GM21423 (cell line): ENCODE data around the gene DFFB.
"Not testable (repeated sequence)": the region's sequence is repeated elsewhere in the genome, so short reads cannot be mapped to it uniquely, and the experiment has no call there.

Experiments
- ATAC-seq: cut with Tn5 transposase; IDR thresholded peaks from one replicate; pipeline ENCODE4 v1.9.1; 2021; ENCODE audit warnings: mild to moderate bottlenecking, moderate library complexity; ENCODE audit not compliant: unreplicated experiment

The DFFB gene

DNA sequence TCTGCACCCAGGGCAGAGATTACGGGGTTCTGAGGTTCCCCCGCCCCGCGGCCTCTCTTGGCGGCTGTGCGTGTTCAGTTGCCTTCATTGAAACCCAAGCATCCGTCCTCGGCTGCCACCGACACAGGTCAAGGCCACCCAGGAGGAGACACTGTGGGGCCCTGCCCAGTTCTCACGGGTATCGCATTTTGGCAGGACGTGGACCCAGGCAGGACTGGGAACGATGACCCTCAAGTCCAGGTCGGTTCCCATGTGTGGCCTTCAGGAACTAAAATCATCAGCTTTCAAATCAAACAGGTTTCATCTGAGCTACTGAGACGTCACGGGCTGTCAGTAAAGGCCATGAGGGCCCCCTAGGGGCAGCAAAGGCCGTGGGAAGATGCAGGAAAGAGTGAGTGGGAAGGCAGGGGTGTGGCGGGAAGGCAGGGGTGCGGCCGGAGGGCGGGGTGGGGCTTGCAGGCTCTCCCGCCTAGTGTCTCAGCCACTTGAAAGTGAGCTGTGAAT is 49.8 kb downstream of the DFFB start:
- ATAC-seq, result no peak

DNA sequence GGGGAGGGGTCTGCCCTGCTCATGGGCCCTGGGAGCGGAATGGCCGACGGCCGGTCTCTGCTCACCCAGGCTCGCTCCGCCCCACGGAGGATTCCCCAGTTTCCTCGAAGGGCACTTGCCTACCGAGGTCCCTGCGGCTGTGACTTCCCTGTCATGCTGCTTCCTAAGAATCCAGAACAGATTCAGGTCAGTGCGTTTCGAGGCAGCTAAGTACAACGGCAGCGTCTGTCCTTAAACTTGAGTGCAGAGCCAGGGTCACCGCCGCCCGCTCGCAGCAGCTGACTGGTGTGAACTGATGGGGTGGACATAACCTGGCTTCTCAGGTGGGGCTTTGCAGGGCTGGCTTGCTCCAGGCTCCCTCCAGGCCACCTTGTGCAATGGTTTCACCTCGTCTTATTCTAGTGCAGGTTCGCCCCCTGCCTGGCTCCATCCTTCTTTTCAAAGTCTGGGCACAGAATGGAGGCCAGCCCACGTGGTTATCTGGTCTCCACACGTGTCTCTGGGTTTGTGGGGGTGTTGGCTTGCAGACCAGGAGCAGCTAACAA is 50.4 kb downstream of the DFFB start:
- ATAC-seq, result no peak

GRCh38 chr1:3908886-3909517 is 51.7 kb downstream of the DFFB start:
- ATAC-seq, result no peak

GRCh38 chr1:3909615-3910014 is 52.3 kb downstream of the DFFB start:
- no peak for ATAC-seq

DNA sequence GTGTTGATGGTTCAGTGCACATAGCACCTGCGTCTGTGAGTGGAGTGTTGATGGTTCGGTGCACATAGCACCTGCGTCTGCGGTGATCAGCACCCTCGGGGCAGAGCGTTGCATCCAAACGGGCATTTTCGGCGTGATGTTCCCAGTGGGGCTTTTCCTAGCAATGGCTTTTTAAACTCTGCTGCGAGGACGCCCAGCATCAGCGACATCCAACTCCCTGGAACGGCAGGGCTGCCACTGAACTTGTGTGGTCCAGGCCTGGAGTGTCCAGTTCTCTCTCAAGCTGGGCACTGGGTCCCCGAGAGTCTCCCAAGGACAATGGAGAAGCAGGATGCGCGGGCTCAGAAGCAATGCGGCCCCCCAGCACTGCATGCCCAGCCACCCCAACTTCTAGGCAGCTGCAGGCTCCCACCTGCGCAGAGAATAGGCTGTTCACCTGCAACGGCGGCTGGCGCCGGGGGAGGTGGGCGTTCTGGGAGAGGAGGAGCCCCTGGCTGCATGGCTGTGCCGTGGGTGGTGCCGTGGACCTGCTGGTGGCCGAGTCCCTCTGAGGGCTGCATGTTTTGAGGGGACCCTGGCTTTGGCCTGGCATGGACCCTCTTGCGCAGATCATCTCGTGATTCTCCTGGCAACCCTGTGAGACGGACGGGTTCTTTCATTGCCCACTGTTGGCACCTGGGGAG is 52.9 kb downstream of the DFFB start:
- ATAC-seq, result no peak

DNA sequence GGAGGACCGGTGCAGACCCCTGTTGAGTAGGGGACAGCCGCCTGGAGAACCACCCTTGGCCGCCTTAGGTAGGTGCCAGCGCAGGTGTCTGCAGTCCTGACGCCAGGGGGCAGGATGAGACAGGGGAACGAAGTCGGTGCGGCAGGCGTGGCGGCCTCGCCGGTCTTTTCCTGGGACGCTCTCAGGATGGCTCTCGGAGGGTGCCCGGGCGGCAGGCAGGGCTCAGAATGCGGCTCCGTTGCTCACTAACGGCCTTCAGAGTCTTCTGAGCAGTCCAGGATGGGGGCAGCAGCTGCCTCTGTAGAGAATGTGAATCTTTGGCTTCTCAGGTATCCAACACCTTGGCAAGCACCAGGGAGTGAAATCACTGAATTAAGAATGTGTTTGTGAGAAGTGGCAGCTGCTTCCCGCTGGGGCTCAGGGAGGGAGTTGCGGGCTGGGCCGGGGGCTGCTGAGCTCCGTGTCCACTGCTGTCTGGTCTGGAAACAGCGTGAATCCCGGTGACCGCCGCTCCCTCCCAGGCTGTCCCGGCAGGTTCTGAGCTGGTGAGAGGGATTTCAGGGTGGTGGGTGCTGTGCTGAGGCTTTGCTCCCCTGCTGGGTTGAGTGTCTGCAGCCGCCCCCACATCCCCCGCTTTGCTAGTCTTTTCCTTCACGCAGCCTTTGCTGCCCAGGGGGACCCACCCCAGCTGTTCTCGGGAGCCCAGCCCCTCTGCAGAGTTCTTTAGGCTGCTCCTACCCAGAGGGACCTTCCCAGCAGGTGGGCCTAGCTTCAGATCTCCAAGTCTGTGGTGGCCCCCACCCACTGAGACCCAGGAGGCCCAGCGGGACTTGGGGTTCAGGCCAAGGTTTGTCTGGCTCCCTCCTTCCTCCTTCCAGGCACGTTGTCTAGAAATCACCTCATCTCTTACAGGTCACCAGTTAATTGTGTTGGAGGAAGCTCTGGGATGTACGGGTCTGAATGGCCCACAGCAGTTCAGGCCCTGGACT is 53.9 kb downstream of the DFFB start:
- ATAC-seq, result peak; percentile 70

DNA sequence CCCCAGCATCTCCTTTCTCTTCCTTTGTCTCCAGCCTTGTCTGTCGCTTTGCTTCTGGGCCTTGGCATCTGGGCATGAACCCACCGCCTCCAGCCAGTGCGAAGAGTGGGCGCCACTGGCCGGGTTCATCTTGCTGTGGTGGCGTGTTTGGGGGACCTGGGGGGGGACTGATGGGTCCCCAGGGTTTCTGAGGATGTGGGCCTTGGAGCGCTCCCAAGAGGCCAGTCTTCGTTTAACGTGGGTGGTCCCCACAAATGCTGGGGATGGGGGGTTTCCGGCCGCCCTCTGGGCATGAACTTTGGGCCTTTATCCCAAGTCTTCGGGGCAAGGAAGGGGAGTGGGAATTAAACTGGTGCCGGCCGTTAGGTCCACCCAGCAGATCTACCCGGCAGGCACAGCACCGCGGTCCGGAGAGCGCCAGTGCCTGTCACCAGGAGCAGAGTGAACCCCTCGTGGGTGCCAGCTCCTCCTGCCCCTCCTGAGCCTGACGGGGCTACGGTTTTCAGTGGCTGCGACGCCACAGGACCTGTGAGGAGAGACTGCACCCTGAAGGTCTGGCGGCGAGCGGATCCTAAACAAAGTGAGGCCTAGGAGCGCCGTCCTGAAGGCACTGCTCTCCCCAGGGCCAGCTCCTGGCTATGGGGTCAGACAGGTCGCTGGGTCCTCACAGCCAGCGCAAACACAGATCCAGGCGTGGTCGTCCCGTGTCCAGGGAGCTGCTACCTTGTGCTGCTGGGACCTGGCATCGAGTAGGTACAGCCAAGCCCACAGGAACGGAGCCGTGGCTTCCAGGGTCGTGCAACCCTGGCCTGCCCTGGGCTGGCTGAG is 54.9 kb downstream of the DFFB start:
- ATAC-seq, result no peak

DNA sequence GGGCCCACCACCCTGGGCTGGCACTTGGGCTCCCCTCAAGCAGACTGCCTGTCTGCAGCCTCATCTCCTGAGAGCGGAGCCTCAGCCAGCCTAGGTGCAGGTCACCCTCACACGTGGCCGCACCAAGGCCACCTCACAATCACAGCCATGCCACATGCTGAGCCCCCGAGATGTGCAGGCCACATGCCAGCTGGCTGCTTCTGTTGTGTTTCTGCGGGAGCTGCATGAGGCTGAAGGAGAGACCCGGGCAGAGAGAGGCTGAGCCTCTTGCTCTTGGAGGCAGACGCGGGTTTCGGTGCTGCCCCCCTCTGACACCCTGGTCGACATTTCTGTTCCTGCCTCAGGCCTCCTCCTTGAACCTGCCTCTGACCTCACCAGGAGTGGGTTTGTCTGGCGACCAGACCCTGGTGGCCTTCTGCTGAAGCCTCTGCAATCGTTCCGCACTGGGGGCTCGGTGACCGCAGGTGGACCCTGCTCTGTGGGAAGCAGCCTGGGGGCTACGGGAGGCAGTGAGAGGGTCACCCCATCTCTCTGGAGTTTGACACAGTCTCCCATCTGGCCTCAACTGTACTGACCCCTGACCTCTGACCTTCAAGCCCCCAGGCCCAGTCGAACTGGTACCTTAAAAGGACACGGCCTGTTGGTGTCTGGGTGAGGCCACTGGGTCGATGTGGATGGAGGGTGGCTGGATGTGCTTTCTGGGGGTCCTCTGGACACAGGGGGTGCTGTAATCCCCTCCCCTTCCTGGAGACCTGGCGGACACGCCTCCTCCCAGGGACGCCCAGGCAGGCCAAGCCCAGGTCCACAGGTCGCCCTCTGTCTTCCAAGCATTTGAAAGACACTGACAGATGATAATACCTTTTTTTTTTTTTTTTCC is 55.8 kb downstream of the DFFB start:
- no peak for ATAC-seq

DNA sequence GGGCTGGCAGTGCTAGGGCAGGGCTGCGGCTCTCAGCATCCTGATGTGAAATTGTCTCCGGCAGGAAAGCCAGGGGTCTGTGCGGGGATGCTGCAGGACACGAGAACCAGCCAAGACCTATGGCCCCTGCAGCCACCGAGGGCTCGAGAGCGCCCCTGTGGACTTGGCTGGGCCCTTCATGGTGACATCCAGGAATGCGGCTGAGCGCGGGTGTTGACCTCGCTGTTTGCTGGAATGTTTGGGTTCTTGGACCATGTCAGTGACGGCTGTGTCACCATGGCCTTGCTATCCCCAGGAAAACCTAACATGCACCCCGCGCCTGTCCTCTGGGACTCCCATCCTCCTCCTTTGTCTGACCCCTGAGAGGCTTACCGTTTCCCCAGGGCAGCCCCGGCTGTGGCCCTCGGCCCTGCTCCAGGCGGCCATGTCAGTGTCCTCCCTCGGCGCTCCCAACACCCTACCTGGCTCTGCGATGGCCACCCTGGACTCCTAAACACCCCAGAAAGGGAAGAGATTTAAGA is 57.1 kb downstream of the DFFB start:
- ATAC-seq, result no peak

DNA sequence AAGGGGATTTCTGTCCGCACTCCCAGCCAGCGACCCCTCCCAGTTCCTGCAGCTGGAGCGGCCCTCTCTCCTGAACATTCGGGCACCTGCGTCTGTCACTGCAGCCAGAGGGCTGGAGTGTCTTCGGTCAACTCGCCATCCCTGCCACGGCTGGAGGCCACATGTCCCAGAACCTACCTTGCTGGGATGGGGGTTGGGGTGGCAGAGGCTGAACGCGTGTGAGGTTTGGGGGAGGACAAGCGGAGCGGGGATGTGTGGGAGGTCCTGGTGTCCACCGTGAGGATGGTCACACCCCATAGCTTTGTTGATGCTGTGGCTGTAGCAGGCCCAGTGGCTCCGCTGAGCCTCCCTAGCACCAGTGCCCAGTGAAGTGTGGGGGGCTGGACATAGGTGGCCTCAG is 57.6 kb downstream of the DFFB start:
- ATAC-seq, result no peak

DNA sequence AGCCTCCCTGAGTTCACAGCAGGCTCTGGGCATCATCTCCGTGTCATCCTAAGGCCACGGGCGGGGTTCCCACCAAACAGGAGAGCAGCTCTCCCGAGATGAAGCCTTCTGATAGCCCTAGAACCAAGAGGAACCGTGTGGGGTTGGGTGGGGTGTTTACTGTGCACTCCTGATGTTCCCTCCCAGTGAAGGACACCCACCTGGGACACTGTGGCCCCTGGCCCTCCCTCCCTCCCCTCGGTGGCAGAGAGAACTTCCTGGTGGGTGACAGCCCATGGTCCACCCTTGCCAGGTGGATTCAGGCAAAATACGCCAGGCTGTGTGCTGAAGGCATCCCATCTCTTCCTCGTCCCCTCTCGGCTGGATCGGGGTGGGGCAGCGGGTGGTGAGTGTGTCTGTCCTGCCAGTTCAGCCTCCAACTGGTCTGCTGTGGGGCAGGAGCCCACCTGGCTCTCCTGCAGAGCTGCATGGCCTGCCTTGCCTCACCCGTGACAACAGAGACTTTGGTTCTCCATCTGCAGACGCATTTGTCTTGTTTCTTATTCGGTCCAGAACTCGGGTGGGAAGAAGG is 58.4 kb downstream of the DFFB start:
- ATAC-seq, result no peak

DNA sequence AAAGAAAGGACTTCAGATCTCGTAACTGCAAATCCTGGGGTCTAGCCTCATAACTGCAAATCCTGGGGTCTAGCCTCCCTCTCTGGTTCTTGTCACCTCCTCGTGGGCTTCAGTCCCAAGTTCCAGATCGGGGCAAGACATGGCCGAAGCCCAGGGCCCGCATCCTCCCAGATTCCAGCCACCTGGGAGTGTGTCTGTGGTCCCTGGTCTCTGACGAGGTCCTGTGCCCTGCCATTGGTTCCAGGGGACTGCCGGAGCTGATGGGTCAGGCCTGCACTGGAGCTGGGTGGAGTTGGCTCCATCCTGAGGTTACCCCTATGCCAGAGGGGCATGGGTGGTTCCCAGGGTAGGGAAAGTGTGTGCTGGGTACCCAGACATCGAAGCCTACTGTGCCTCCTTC is 60.5 kb downstream of the DFFB start:
- no peak for ATAC-seq

- ATAC-seq, result not testable (repeated sequence)
Measured at GRCh38 chr1:3918359-3918758, 61.1 kb downstream of the DFFB start.

DNA sequence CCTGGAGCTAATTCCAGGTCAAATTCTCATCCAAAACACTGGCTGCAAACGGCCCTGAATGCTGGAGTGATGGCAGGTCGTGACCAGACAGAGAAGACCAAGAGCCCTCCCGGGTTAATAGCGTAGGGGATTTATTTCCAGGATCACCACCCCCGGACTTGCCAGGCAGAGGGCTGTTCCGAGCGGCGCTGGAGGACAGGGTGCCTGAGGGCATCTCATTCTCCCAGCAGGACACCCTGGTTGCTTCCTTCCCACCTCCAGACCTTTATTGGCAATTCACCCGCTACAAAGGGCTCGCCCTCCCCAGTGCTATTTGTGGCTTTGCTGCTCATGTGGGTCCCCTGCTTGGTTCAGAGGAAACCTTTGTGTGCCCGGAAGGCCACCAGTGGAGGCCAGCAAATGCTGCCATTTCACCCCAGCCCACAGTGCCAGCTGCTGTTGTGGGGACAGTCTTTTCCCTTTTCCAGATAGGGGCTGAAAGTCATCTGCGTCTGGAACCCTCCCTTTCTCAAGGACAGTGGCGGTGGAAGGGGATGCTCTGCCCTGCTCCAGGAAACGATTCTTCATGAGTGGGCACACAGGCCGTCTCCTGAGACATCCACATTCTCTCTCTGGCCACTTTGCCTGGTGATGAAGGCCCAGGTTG is 61.8 kb downstream of the DFFB start:
- no peak for ATAC-seq

DNA sequence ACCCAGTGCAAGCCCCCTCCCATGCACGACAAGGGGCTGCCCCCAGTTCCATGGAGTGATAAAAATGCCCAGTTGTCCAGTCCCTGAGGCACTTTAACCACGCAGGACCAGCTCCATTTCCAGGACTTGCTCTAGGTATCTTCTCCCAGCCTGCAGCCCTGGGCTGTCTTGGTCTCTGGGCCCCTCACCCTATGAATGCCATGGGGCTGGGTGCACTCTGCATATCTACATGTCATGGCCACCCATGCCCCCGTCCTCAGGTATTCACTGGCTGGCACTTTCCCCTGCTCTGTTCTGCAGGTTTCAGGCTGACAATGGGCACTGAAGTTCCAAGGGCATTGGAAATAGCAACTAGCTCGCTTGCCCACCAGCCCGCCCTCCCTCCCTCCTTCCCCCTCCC is 62.4 kb downstream of the DFFB start:
- no peak for ATAC-seq

DNA sequence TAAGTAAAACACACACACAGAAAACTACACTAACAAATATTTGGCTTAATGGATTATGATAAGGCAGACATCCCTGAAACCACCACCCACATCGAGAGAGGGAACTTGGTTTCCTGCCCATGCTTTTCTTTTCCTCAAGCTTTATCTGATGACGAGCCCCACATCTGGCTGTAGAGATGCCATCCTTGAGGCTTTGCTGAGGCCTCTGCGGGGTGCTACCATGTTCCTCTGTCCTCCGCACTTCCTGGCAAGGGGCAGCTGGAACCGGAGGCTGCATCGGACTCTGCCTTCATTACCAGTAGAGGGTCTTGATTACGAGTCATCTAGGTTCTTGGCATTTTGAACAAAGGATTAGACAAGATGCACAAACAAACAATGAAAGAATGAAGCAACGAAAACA is 64.5 kb downstream of the DFFB start:
- no peak for ATAC-seq

- ATAC-seq, result no peak
Measured at GRCh38 chr1:3922201-3922725, 65.0 kb downstream of the DFFB start.

GRCh38 chr1:3922851-3923250 is 65.6 kb downstream of the DFFB start:
- ATAC-seq, result no peak
